ENCODE measurements around the gene YOD1.
"Not testable (repeated sequence)": the region's sequence is repeated elsewhere in the genome, so short reads cannot be mapped to it uniquely, and the experiment has no call there.

Gene YOD1

GRCh38 chr1:207047505-207047904, 3.5 kb downstream of the YOD1 start:
- peaks cover 20% of the 10 kb centered on the region for H3K4me1 ChIP-seq (ENCODE audit: control insufficient read depth, insufficient read depth, low read length)
- no peak overlapping the region for H3K4me3 ChIP-seq (ENCODE audit: low read depth, low read length)
- H3K36me3 ChIP-seq (ENCODE audit: control insufficient read depth, insufficient read depth, low read length), result peaks cover 38% of the 10 kb centered on the region
- H3K9me3 ChIP-seq (ENCODE audit: control insufficient read depth, insufficient read depth, low read length), result no peaks in the 10 kb centered on the region
- H3K27ac ChIP-seq (ENCODE audit: low read depth, low read length), result no peak overlapping the region
- no peaks in the 10 kb centered on the region for H3K27me3 ChIP-seq (ENCODE audit: control insufficient read depth, insufficient read depth, low read length)
- no peak overlapping the region for H3K9ac ChIP-seq (ENCODE audit: low read depth, low read length)

GRCh38 chr1:207045453-207045852, 5.6 kb downstream of the YOD1 start:
- H3K27me3 ChIP-seq (ENCODE audit: control insufficient read depth, insufficient read depth, low read length), result no peaks in the 10 kb centered on the region
- H3K9me3 ChIP-seq (ENCODE audit: control insufficient read depth, insufficient read depth, low read length), result no peaks in the 10 kb centered on the region
- peaks cover 14% of the 10 kb centered on the region; the same call in 1 of the 2 replicates for H3K4me1 ChIP-seq (ENCODE audit: control insufficient read depth, insufficient read depth, low read length)
- no peak overlapping the region for H3K4me3 ChIP-seq (ENCODE audit: low read depth, low read length)
- H3K9ac ChIP-seq (ENCODE audit: low read depth, low read length), result no peak overlapping the region
- H3K36me3 ChIP-seq (ENCODE audit: control insufficient read depth, insufficient read depth, low read length), result peaks cover 38% of the 10 kb centered on the region
- H3K27ac ChIP-seq (ENCODE audit: low read depth, low read length), result no peak overlapping the region

DNA sequence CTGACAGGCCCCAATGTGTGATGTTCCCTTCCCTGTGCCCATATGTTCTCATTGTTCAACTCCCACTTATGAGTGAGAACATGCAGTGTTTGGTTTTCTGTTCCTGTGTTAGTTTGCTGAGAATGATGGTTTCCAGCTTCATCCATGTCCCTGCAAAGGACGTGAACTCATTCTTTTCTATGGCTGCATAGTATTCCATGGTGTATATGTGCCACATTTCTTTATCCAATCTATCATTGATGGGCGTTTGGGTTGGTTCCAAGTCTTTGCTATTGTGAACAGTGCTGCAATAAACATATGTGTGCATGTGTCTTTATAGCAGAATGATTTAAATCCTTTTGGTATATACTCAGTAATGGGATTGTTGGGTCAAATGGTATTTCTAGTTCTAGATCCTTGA, 9.6 kb downstream of the YOD1 start:
- not testable (repeated sequence) for H3K27ac ChIP-seq (ENCODE audit: low read depth, low read length); H3K9me3 ChIP-seq (ENCODE audit: control insufficient read depth, insufficient read depth, low read length); H3K36me3 ChIP-seq (ENCODE audit: control insufficient read depth, insufficient read depth, low read length); H3K4me1 ChIP-seq (ENCODE audit: control insufficient read depth, insufficient read depth, low read length); H3K9ac ChIP-seq (ENCODE audit: low read depth, low read length); H3K27me3 ChIP-seq (ENCODE audit: control insufficient read depth, insufficient read depth, low read length); H3K4me3 ChIP-seq (ENCODE audit: low read depth, low read length)

- no peak overlapping the region for H3K27ac ChIP-seq (ENCODE audit: low read depth, low read length)
- no peak overlapping the region for H3K9ac ChIP-seq (ENCODE audit: low read depth, low read length)
- no peak overlapping the region for H3K4me3 ChIP-seq (ENCODE audit: low read depth, low read length)
- no peaks in the 10 kb centered on the region for H3K4me1 ChIP-seq (ENCODE audit: control insufficient read depth, insufficient read depth, low read length)
- no peaks in the 10 kb centered on the region for H3K9me3 ChIP-seq (ENCODE audit: control insufficient read depth, insufficient read depth, low read length)
- no peaks in the 10 kb centered on the region for H3K27me3 ChIP-seq (ENCODE audit: control insufficient read depth, insufficient read depth, low read length)
- H3K36me3 ChIP-seq (ENCODE audit: control insufficient read depth, insufficient read depth, low read length), result no peaks in the 10 kb centered on the region
These were observed 10.9 kb downstream of the YOD1 start for GRCh38 chr1:207040181-207040533.

DNA sequence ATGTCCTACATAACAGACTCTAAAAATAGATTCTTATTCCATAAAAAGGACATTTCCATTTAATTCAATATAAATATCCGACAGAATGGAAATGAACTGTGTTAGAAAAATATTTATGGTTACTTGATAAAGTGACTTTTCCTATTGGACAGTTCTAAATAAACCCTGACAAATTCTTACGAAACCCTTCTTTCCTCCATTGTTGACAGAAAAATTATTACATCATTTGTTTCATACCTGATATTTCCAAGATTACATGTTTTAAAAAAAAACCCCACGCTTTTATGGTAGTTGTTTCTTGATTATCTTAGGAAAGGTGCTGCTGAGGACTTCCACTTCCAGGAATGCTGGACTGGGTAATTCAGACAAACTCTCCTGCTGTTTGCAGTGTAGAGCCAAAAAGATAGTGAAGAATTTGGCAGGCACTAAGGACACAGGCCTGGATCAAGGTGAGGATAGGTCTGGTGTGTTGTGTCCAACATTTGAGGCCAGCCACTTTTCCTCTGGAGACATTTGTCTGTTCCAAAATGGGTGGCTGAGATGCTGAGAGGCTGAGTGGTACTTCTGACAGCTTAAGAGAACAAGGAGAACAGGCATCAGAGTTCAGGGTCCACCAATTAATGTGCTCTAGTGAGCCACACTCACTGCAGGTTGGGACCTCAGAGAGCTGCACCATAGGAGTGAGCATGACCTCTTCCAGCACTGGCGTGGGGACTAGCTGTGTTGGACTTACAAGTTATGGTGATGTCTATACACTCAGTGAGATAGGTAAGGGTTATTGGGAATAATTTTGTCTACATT, 11.4 kb downstream of the YOD1 start:
- Histone ChIP-seq H3K4me3 (ENCODE audit: low read depth, low read length) (no peak overlapping the region), H3K9me3 (ENCODE audit: control insufficient read depth, insufficient read depth, low read length) (no peaks in the 10 kb centered on the region), H3K27me3 (ENCODE audit: control insufficient read depth, insufficient read depth, low read length) (no peaks in the 10 kb centered on the region), H3K9ac (ENCODE audit: low read depth, low read length) (no peak overlapping the region), H3K36me3 (ENCODE audit: control insufficient read depth, insufficient read depth, low read length) (no peaks in the 10 kb centered on the region), H3K4me1 (ENCODE audit: control insufficient read depth, insufficient read depth, low read length) (no peaks in the 10 kb centered on the region), H3K27ac (ENCODE audit: low read depth, low read length) (no peak overlapping the region)

GRCh38 chr1:207036865-207037264, 14.1 kb downstream of the YOD1 start:
- Histone ChIP-seq H3K36me3 (ENCODE audit: control insufficient read depth, insufficient read depth, low read length) (no peaks in the 10 kb centered on the region), H3K27ac (ENCODE audit: low read depth, low read length) (no peak overlapping the region), H3K27me3 (ENCODE audit: control insufficient read depth, insufficient read depth, low read length) (no peaks in the 10 kb centered on the region), H3K9ac (ENCODE audit: low read depth, low read length) (no peak overlapping the region), H3K4me3 (ENCODE audit: low read depth, low read length) (no peak overlapping the region), H3K9me3 (ENCODE audit: control insufficient read depth, insufficient read depth, low read length) (no peaks in the 10 kb centered on the region), H3K4me1 (ENCODE audit: control insufficient read depth, insufficient read depth, low read length) (peaks cover 14% of the 10 kb centered on the region)

- Histone ChIP-seq H3K36me3 (ENCODE audit: control insufficient read depth, insufficient read depth, low read length) (no peaks in the 10 kb centered on the region), H3K4me3 (ENCODE audit: low read depth, low read length) (no peak overlapping the region), H3K27ac (ENCODE audit: low read depth, low read length) (no peak overlapping the region), H3K27me3 (ENCODE audit: control insufficient read depth, insufficient read depth, low read length) (no peaks in the 10 kb centered on the region), H3K4me1 (ENCODE audit: control insufficient read depth, insufficient read depth, low read length) (peaks cover 14% of the 10 kb centered on the region), H3K9me3 (ENCODE audit: control insufficient read depth, insufficient read depth, low read length) (no peaks in the 10 kb centered on the region), H3K9ac (ENCODE audit: low read depth, low read length) (no peak overlapping the region)
These were observed 15.0 kb downstream of the YOD1 start for GRCh38 chr1:207035877-207036551.

- Histone ChIP-seq H3K4me1 (ENCODE audit: control insufficient read depth, insufficient read depth, low read length) (peaks cover 14% of the 10 kb centered on the region), H3K27me3 (ENCODE audit: control insufficient read depth, insufficient read depth, low read length) (no peaks in the 10 kb centered on the region), H3K9ac (ENCODE audit: low read depth, low read length) (no peak overlapping the region)
These were observed 16.0 kb downstream of the YOD1 start for GRCh38 chr1:207034998-207035397.

DNA sequence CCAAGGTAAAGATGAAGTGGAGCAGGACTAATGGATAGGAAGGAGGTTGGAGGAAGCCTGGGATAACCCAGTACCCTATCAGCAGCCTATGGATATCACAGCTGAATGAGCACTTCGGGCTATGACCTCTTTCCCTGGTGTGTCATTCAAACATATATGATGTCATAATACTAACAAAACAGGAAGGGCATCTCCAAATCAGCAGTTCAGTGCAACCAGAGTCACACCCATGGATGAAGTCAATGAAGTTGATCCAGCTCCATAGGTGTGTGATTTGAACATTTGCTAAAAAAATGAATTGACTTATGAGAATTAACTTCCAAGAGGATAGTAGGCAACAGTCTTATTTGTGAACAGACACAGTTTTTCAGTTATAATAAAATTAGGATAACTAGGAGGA, 16.8 kb downstream of the YOD1 start:
- Histone ChIP-seq H3K4me1 (ENCODE audit: control insufficient read depth, insufficient read depth, low read length) (peaks cover 14% of the 10 kb centered on the region), H3K9ac (ENCODE audit: low read depth, low read length) (no peak overlapping the region), H3K27me3 (ENCODE audit: control insufficient read depth, insufficient read depth, low read length) (no peaks in the 10 kb centered on the region), H3K9me3 (ENCODE audit: control insufficient read depth, insufficient read depth, low read length) (no peaks in the 10 kb centered on the region), H3K36me3 (ENCODE audit: control insufficient read depth, insufficient read depth, low read length) (no peaks in the 10 kb centered on the region), H3K4me3 (ENCODE audit: low read depth, low read length) (no peak overlapping the region), H3K27ac (ENCODE audit: low read depth, low read length) (no peak overlapping the region)

More at GRCh38 chr1:207034998-207035397, 16.0 kb downstream of the YOD1 start:
- H3K4me3 ChIP-seq (ENCODE audit: low read depth, low read length), result no peak overlapping the region
- H3K27ac ChIP-seq (ENCODE audit: low read depth, low read length), result no peak overlapping the region
- H3K9me3 ChIP-seq (ENCODE audit: control insufficient read depth, insufficient read depth, low read length), result no peaks in the 10 kb centered on the region
- no peaks in the 10 kb centered on the region for H3K36me3 ChIP-seq (ENCODE audit: control insufficient read depth, insufficient read depth, low read length)

DNA sequence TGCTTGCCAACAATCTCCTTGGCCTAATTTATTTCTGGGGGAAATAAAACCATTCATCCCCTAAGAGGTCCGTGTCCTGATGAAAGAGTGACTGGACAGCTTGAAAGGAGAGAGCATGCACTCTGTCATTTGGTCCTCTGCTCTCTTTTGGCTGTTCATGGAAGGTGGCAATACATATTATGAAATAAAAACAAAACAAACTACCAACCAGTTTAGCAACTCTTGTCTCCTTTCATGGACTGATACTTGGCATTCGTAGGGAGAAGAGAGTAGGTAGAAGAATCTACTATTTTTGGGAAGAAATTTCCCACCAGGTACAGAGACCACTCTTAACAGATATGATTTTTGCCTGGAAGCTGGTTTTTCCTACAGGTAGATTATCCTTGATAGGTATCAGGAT, 17.7 kb downstream of the YOD1 start:
- Histone ChIP-seq H3K27ac (ENCODE audit: low read depth, low read length) (no peak overlapping the region), H3K27me3 (ENCODE audit: control insufficient read depth, insufficient read depth, low read length) (no peaks in the 10 kb centered on the region), H3K4me1 (ENCODE audit: control insufficient read depth, insufficient read depth, low read length) (peaks cover 14% of the 10 kb centered on the region), H3K9me3 (ENCODE audit: control insufficient read depth, insufficient read depth, low read length) (no peaks in the 10 kb centered on the region), H3K36me3 (ENCODE audit: control insufficient read depth, insufficient read depth, low read length) (no peaks in the 10 kb centered on the region), H3K4me3 (ENCODE audit: low read depth, low read length) (no peak overlapping the region), H3K9ac (ENCODE audit: low read depth, low read length) (no peak overlapping the region)

- H3K36me3 ChIP-seq (ENCODE audit: control insufficient read depth, insufficient read depth, low read length), result no peaks in the 10 kb centered on the region
- H3K27ac ChIP-seq (ENCODE audit: low read depth, low read length), result peak within 1 kb of the TSS; percentile 71
- no peaks in the 10 kb centered on the region for H3K9me3 ChIP-seq (ENCODE audit: control insufficient read depth, insufficient read depth, low read length)
- H3K27me3 ChIP-seq (ENCODE audit: control insufficient read depth, insufficient read depth, low read length), result no peaks in the 10 kb centered on the region
- peak within 1 kb of the TSS; percentile 43 for H3K4me3 ChIP-seq (ENCODE audit: low read depth, low read length)
- H3K4me1 ChIP-seq (ENCODE audit: control insufficient read depth, insufficient read depth, low read length), result peaks cover 14% of the 10 kb centered on the region
- 0 out of 2 replicates have a peak within 1 kb of the TSS, but pooled peaks have one; percentile 8 for H3K9ac ChIP-seq (ENCODE audit: low read depth, low read length)
These were observed 18.4 kb downstream of the YOD1 start, which contains the start of gene C1orf116 for GRCh38 chr1:207032528-207033017. TSS of gene C1orf116 (minus strand) at chr1:207032756. CDS start at chr1:207027598, 5,158 bp downstream.
